ENCODE measurements around the gene XPO1. TPM values are rescaled to one million over a fixed set of nuclear protein-coding genes. Genes with fewer than 3 reads are reported as not detected.
A peak's percentile ranks its signal among the peaks of the same experiment; 100 is the strongest.
"Not testable (repeated sequence)": the region's sequence is repeated elsewhere in the genome, so short reads cannot be mapped to it uniquely, and the experiment has no call there.

XPO1 gene
- total RNA-seq, 1 experiment from 2014 or later = 189 TPM

DNA sequence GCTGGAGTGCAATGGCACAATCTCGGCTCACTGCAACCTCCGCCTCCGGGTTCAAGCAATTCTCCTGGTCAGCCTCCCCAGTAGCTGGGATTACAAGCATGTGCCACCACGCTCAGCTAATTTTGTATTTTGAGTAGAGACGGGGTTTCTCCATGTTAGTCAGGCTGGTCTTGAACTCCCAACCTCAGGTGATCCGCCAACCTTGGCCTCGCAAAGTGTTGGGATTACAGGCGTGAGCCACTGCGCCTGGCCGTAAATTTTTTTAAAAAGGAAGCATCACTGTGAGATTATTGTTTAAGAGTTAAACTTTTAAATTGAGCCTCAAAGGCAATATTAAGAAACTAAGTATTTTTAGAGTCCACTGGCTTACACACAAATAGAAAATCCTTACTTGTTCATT is 69.9 kb downstream of the XPO1 start:
- H3K27ac ChIP-seq (ENCODE audit: low read length); ATAC-seq: not testable (repeated sequence)

DNA sequence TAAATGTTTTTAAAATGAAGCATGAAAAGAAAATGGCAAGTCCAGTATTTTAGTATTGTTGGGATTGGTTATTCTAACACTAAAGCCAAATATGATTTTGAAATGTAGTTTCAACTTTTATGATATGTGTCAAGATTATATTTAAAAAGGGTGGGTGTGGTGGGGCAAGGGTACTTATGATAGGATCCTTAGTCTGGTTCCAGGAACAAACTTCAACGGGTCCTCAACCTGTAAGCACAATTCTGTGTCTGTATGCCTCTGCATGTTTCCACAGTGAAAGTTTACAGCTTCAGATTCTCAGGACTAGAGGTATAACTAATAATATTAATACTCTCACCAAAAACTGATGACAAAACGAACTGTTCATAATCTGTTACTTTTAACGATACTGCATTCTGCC is 73.1 kb downstream of the XPO1 start:
- intact Hi-C loops (cut with micrococcal nuclease; ENCODE audit: unreplicated experiment) (no loop called here), in situ Hi-C loops (cut with HindIII; ENCODE audit: low pct_unique_long_range_greater_than_20kb, low sequenced_read_pairs) (no loop called here)
- TSS peak; percentile 1 for BruUV-seq (replicated peaks)
- DNase-seq (ENCODE audit: low read depth, low spot score) = no peak
- Histone ChIP-seq H3K4me3 (ENCODE audit: low read depth in 2 of 2, low read length in 2 of 2) (no peak overlapping the region), H3K27me3 (ENCODE audit: control insufficient read depth, insufficient read depth, low read length) (no peaks in the 10 kb centered on the region), H3K4me1 (ENCODE audit: control insufficient read depth, insufficient read depth, low read length) (peaks cover 13% of the 10 kb centered on the region; the same call in 1 of the 2 replicates), H3K9me3 (ENCODE audit: control insufficient read depth, insufficient read depth, low read depth, low read length) (no peaks in the 10 kb centered on the region), H3K36me3 (ENCODE audit: control insufficient read depth, insufficient read depth, low read length) (no peaks in the 10 kb centered on the region; the same call in 1 of the 2 replicates), H3K27ac (ENCODE audit: low read length) (peak overlapping the region; percentile 15)
- ATAC-seq = no peak
- TF ChIP-seq SIN3A (IDR thresholded peaks at IDR 0.05; ENCODE audit: borderline replicate concordance, insufficient read depth, low read depth, low read length) = no peak
- TF ChIP-seq, protein P1, sequence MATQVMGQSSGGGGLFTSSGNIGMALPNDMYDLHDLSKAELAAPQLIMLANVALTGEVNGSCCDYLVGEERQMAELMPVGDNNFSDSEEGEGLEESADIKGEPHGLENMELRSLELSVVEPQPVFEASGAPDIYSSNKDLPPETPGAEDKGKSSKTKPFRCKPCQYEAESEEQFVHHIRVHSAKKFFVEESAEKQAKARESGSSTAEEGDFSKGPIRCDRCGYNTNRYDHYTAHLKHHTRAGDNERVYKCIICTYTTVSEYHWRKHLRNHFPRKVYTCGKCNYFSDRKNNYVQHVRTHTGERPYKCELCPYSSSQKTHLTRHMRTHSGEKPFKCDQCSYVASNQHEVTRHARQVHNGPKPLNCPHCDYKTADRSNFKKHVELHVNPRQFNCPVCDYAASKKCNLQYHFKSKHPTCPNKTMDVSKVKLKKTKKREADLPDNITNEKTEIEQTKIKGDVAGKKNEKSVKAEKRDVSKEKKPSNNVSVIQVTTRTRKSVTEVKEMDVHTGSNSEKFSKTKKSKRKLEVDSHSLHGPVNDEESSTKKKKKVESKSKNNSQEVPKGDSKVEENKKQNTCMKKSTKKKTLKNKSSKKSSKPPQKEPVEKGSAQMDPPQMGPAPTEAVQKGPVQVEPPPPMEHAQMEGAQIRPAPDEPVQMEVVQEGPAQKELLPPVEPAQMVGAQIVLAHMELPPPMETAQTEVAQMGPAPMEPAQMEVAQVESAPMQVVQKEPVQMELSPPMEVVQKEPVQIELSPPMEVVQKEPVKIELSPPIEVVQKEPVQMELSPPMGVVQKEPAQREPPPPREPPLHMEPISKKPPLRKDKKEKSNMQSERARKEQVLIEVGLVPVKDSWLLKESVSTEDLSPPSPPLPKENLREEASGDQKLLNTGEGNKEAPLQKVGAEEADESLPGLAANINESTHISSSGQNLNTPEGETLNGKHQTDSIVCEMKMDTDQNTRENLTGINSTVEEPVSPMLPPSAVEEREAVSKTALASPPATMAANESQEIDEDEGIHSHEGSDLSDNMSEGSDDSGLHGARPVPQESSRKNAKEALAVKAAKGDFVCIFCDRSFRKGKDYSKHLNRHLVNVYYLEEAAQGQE (IDR thresholded peaks at IDR 0.05; ENCODE audit: insufficient read depth in 1 of 2, low read depth in 2 of 2, low read length in 1 of 2) = no peak
- no peak for TF ChIP-seq POLR2AphosphoS5 (IDR thresholded peaks at IDR 0.05; ENCODE audit: low read depth, low read length)
- no peak for TF ChIP-seq TCF7L2 (IDR thresholded peaks at IDR 0.05; ENCODE audit: low read depth, low read length)
- TF ChIP-seq, protein P2, sequence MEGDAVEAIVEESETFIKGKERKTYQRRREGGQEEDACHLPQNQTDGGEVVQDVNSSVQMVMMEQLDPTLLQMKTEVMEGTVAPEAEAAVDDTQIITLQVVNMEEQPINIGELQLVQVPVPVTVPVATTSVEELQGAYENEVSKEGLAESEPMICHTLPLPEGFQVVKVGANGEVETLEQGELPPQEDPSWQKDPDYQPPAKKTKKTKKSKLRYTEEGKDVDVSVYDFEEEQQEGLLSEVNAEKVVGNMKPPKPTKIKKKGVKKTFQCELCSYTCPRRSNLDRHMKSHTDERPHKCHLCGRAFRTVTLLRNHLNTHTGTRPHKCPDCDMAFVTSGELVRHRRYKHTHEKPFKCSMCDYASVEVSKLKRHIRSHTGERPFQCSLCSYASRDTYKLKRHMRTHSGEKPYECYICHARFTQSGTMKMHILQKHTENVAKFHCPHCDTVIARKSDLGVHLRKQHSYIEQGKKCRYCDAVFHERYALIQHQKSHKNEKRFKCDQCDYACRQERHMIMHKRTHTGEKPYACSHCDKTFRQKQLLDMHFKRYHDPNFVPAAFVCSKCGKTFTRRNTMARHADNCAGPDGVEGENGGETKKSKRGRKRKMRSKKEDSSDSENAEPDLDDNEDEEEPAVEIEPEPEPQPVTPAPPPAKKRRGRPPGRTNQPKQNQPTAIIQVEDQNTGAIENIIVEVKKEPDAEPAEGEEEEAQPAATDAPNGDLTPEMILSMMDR (IDR thresholded peaks at IDR 0.05) = no peak
- ChIA-PET CTCF (no interaction called here), POLR2A (no interaction called here)

More for the DNA sequence above, 69.9 kb downstream of the XPO1 start:
- in situ Hi-C loops (cut with HindIII; ENCODE audit: low pct_unique_long_range_greater_than_20kb, low sequenced_read_pairs); POLR2A ChIA-PET; BruUV-seq (replicated peaks); DNase-seq (ENCODE audit: low read depth, low spot score); H3K27me3 ChIP-seq (ENCODE audit: control insufficient read depth, insufficient read depth, low read length); H3K36me3 ChIP-seq (ENCODE audit: control insufficient read depth, insufficient read depth, low read length); H3K9me3 ChIP-seq (ENCODE audit: control insufficient read depth, insufficient read depth, low read depth, low read length); H3K4me3 ChIP-seq (ENCODE audit: low read depth in 2 of 2, low read length in 2 of 2); CTCF ChIA-PET; intact Hi-C loops (cut with micrococcal nuclease; ENCODE audit: unreplicated experiment): not testable (repeated sequence)
- peaks cover 14% of the 10 kb centered on the region for H3K4me1 ChIP-seq (ENCODE audit: control insufficient read depth, insufficient read depth, low read length)

DNA sequence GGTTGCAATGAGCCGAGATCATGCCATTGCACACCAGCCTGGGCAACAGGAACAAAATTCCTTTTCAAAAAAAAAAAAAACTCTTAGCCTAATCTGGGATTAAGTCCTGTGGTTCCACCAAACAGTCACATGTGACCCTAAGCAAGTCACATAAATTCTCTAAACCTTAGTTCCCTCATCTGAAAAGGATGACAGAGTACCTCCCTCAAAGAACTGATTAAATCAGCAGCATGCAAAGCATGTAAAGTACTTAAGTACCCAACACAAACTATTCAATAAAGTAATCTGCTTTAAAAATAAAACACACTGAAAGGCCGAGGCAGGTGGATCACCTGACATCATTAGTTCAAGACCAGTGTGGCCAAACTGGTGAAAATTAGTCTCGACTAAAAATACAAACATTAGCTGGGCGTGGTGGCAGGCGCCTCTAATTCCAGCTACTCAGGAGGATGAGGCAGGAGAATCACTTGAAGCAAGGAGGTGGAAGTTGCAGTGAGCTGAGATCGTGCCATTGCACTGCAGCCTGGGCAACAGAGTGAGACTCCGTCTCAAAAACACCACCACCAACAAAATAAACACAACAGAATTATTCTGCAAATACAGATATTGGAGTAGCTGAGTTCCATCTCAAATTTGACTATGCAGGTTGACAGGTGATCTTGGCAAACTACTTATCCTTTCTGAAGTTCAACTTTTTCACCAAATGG is 74.2 kb downstream of the XPO1 start:
- no peaks in the 10 kb centered on the region for H3K36me3 ChIP-seq (ENCODE audit: control insufficient read depth, insufficient read depth, low read length)
- intact Hi-C loops (cut with micrococcal nuclease; ENCODE audit: unreplicated experiment) (no loop called here), in situ Hi-C loops (cut with HindIII; ENCODE audit: low pct_unique_long_range_greater_than_20kb, low sequenced_read_pairs) (no loop called here)
- H3K4me1 ChIP-seq (ENCODE audit: control insufficient read depth, insufficient read depth, low read length) = peaks cover 13% of the 10 kb centered on the region; the same call in 1 of the 2 replicates
- TF ChIP-seq, protein P2 (IDR thresholded peaks at IDR 0.05) = no peak
- TF ChIP-seq SIN3A (IDR thresholded peaks at IDR 0.05; ENCODE audit: borderline replicate concordance, insufficient read depth, low read depth, low read length) = no peak
- BruUV-seq (replicated peaks) = no TSS peak
- no peak for ATAC-seq
- H3K27me3 ChIP-seq (ENCODE audit: control insufficient read depth, insufficient read depth, low read length) = no peaks in the 10 kb centered on the region
- ChIA-PET CTCF (no interaction called here), POLR2A (no interaction called here)
- H3K9me3 ChIP-seq (ENCODE audit: control insufficient read depth, insufficient read depth, low read depth, low read length) = no peaks in the 10 kb centered on the region
- no peak for DNase-seq (ENCODE audit: low read depth, low spot score)
- no peak overlapping the region for H3K27ac ChIP-seq (ENCODE audit: low read length)
- no peak overlapping the region for H3K4me3 ChIP-seq (ENCODE audit: low read depth in 2 of 2, low read length in 2 of 2)
